OCI-LY7 (cell line): Measurements from ENCODE around the gene KLK3.

ENCODE experiments used
- EZH2phosphoT487 ChIP-seq: fragments of 200-600 bp; sonication (generic); IDR thresholded peaks from 2 replicates; pipeline ENCODE4 v1.6.1; 2018; ENCODE audit warnings: low read depth, borderline replicate concordance, mild to moderate bottlenecking, mixed run types, antibody characterized with exemption, low read length, moderate library complexity, mixed read lengths
- TF ChIP-seq, protein P1 (sequence below): fragments of 200-600 bp; sonication (generic); conservative IDR thresholded peaks from 2 replicates; pipeline ENCODE4 v1.5.1; 2014; ENCODE audit warnings: mild to moderate bottlenecking, antibody characterized with exemption, low read length, moderate library complexity, mixed read lengths

- TF ChIP-seq, protein P1, sequence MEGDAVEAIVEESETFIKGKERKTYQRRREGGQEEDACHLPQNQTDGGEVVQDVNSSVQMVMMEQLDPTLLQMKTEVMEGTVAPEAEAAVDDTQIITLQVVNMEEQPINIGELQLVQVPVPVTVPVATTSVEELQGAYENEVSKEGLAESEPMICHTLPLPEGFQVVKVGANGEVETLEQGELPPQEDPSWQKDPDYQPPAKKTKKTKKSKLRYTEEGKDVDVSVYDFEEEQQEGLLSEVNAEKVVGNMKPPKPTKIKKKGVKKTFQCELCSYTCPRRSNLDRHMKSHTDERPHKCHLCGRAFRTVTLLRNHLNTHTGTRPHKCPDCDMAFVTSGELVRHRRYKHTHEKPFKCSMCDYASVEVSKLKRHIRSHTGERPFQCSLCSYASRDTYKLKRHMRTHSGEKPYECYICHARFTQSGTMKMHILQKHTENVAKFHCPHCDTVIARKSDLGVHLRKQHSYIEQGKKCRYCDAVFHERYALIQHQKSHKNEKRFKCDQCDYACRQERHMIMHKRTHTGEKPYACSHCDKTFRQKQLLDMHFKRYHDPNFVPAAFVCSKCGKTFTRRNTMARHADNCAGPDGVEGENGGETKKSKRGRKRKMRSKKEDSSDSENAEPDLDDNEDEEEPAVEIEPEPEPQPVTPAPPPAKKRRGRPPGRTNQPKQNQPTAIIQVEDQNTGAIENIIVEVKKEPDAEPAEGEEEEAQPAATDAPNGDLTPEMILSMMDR: no peak
- TF ChIP-seq EZH2phosphoT487: no peak
These were observed 24.9 kb upstream of the KLK3 start for GRCh38 chr19:50829801-50830200.
